NCI-H128 (cell line): ENCODE data around the gene WDR27.
"Not testable (repeated sequence)": the region's sequence is repeated elsewhere in the genome, so short reads cannot be mapped to it uniquely, and the experiment has no call there.

ENCODE experiments used
- DNase-seq: peaks from one replicate; lab custom pipeline; 2025; ENCODE audit not compliant: unreplicated experiment; lab: John Stamatoyannopoulos, UW

The WDR27 gene

GRCh38 chr6:169491482-169491881 is 210.3 kb downstream of the WDR27 start:
- DNase-seq: no peak

GRCh38 chr6:169490830-169491229 is 211.0 kb downstream of the WDR27 start:
- DNase-seq: no peak

- DNase-seq: no peak
Measured at GRCh38 chr6:169490246-169490641, 211.6 kb downstream of the WDR27 start.

GRCh38 chr6:169489563-169490245 is 212.1 kb downstream of the WDR27 start:
- no peak for DNase-seq

- DNase-seq: no peak
Measured at GRCh38 chr6:169487579-169488436, 214.0 kb downstream of the WDR27 start.

GRCh38 chr6:169479783-169480495 is 221.9 kb downstream of the WDR27 start:
- DNase-seq: no peak

- DNase-seq: no peak
Measured at GRCh38 chr6:169474362-169474761, 227.5 kb downstream of the WDR27 start.

- DNase-seq: no peak
Measured at GRCh38 chr6:169473663-169474062, 228.2 kb downstream of the WDR27 start.

GRCh38 chr6:169472786-169473416 is 228.9 kb downstream of the WDR27 start:
- no peak for DNase-seq

GRCh38 chr6:169470790-169471189 is 231.0 kb downstream of the WDR27 start:
- DNase-seq: no peak

GRCh38 chr6:169469028-169469427 is 232.8 kb downstream of the WDR27 start:
- DNase-seq: no peak

- not testable (repeated sequence) for DNase-seq
Measured at GRCh38 chr6:169467755-169468154, 234.1 kb downstream of the WDR27 start.

GRCh38 chr6:169466256-169466655 is 235.6 kb downstream of the WDR27 start:
- DNase-seq: not testable (repeated sequence)

GRCh38 chr6:169457762-169458161 is 244.1 kb downstream of the WDR27 start:
- no peak for DNase-seq

GRCh38 chr6:169456840-169457239 is 245.0 kb downstream of the WDR27 start:
- no peak for DNase-seq

GRCh38 chr6:169455470-169455869 is 246.4 kb downstream of the WDR27 start:
- no peak for DNase-seq

GRCh38 chr6:169454872-169455204 is 247.0 kb downstream of the WDR27 start:
- no peak for DNase-seq

- DNase-seq: no peak
Measured at GRCh38 chr6:169454204-169454871, 247.5 kb downstream of the WDR27 start.

GRCh38 chr6:169452869-169453620 is 248.8 kb downstream of the WDR27 start:
- no peak for DNase-seq
